Neural cell (in vitro differentiated cells): ENCODE results near the gene CHP2.

Experiments used
- EP300 ChIP-seq: fragments of 450-650 bp; conservative IDR thresholded peaks from 2 replicates; pipeline ENCODE4 v1.6.1; 2014; ENCODE audit warnings: antibody characterized with exemption, mild to moderate bottlenecking, moderate library complexity; ENCODE audit not compliant: poor library complexity, severe bottlenecking
- MXI1 ChIP-seq: fragments of 450-650 bp; conservative IDR thresholded peaks from 2 replicates; pipeline ENCODE4 v1.6.1; 2014; ENCODE audit warnings: antibody characterized with exemption, mild to moderate bottlenecking; ENCODE audit not compliant: poor library complexity, severe bottlenecking
- POLR2AphosphoS5 ChIP-seq: IDR thresholded peaks from 2 replicates; pipeline ENCODE4 v1.6.1; 2012
- RAD21 ChIP-seq: fragments of 450-650 bp; conservative IDR thresholded peaks from 2 replicates; pipeline ENCODE4 v1.6.1; 2014; ENCODE audit warnings: antibody characterized with exemption, mild to moderate bottlenecking, moderate library complexity
- TAF1 ChIP-seq: IDR thresholded peaks from 2 replicates; pipeline ENCODE4 v1.6.1; 2012; ENCODE audit warnings: low read depth
- TF ChIP-seq, protein P1 (sequence below): fragments of 450-650 bp; IDR thresholded peaks from 2 replicates; pipeline ENCODE4 v1.5.1; 2014; ENCODE audit warnings: antibody characterized with exemption, mild to moderate bottlenecking, moderate library complexity; ENCODE audit not compliant: poor library complexity, severe bottlenecking
- TF ChIP-seq, protein P2 (sequence below): IDR thresholded peaks from 2 replicates; pipeline ENCODE4 v1.6.1; 2012; ENCODE audit warnings: borderline replicate concordance

DNA sequence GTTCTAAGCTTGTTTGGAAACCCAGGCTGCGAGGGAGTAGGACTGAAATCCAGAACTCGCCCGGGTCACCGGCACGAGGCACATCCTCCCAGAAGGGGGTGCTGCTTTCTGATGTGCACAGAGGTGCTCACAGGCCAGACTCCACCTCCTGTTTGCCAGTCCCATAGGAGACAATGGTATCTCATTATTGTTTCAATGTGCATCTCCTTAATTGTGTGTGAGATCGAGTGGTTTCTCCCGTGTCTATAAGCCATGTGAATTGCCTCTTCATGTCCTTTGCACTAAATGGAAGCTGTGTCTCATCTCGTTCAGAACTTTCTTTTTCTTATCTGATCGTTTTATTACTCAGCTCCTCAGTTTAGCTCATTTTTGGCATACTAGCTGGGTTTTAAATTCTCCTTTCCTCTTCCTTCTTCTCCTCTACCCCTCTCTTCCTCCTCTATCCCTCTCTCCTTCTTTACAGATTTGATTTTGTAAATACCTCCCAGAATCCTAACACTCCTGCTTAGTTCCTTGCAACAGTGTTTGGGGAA is 48.8 kb downstream of the CHP2 start:
- TF ChIP-seq, protein P1, sequence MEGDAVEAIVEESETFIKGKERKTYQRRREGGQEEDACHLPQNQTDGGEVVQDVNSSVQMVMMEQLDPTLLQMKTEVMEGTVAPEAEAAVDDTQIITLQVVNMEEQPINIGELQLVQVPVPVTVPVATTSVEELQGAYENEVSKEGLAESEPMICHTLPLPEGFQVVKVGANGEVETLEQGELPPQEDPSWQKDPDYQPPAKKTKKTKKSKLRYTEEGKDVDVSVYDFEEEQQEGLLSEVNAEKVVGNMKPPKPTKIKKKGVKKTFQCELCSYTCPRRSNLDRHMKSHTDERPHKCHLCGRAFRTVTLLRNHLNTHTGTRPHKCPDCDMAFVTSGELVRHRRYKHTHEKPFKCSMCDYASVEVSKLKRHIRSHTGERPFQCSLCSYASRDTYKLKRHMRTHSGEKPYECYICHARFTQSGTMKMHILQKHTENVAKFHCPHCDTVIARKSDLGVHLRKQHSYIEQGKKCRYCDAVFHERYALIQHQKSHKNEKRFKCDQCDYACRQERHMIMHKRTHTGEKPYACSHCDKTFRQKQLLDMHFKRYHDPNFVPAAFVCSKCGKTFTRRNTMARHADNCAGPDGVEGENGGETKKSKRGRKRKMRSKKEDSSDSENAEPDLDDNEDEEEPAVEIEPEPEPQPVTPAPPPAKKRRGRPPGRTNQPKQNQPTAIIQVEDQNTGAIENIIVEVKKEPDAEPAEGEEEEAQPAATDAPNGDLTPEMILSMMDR: peak; percentile 46
- TF ChIP-seq MXI1: no peak
- TF ChIP-seq, protein P2, sequence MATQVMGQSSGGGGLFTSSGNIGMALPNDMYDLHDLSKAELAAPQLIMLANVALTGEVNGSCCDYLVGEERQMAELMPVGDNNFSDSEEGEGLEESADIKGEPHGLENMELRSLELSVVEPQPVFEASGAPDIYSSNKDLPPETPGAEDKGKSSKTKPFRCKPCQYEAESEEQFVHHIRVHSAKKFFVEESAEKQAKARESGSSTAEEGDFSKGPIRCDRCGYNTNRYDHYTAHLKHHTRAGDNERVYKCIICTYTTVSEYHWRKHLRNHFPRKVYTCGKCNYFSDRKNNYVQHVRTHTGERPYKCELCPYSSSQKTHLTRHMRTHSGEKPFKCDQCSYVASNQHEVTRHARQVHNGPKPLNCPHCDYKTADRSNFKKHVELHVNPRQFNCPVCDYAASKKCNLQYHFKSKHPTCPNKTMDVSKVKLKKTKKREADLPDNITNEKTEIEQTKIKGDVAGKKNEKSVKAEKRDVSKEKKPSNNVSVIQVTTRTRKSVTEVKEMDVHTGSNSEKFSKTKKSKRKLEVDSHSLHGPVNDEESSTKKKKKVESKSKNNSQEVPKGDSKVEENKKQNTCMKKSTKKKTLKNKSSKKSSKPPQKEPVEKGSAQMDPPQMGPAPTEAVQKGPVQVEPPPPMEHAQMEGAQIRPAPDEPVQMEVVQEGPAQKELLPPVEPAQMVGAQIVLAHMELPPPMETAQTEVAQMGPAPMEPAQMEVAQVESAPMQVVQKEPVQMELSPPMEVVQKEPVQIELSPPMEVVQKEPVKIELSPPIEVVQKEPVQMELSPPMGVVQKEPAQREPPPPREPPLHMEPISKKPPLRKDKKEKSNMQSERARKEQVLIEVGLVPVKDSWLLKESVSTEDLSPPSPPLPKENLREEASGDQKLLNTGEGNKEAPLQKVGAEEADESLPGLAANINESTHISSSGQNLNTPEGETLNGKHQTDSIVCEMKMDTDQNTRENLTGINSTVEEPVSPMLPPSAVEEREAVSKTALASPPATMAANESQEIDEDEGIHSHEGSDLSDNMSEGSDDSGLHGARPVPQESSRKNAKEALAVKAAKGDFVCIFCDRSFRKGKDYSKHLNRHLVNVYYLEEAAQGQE: no peak
- no peak for TF ChIP-seq POLR2AphosphoS5
- peak; percentile 42 for TF ChIP-seq RAD21
- no peak for TF ChIP-seq EP300
- TF ChIP-seq TAF1: no peak
